Measurements from ENCODE around the gene GPNMB. TPM values are rescaled to one million over a fixed set of nuclear protein-coding genes. Genes with fewer than 3 reads are reported as not detected.

Gene GPNMB
- total RNA-seq, 1 experiment from 2014 or later = 1.2 TPM

- no peak for DNase-seq
- no peak overlapping the region for H3K18ac ChIP-seq (ENCODE audit: insufficient read length, low read depth, low read length)
- Mint-ChIP-seq H3K27me3 (ENCODE audit: low read depth) (peaks cover 2% of the 10 kb centered on the region; the same call in 1 of the 2 replicates), H3K27ac (no peak overlapping the region), H3K4me1 (peaks cover 0 to 4% of the 10 kb centered on the region in 2 experiments; a peak in 1 of 4 replicates), H3K4me3 (no peak overlapping the region), H3K9me3 (no peaks in the 10 kb centered on the region), H3K36me3 (ENCODE audit: insufficient read depth in 1 of 3, low read depth in 3 of 3) (no peaks in the 10 kb centered on the region)
- no peak overlapping the region for H2BK12ac ChIP-seq (ENCODE audit: insufficient read length, low read depth, low read length)
- H3K56ac ChIP-seq (ENCODE audit: insufficient read length, low read depth, low read length) = no peak overlapping the region
- no peak overlapping the region for H3K14ac ChIP-seq (ENCODE audit: insufficient read depth, low read length)
- no peak overlapping the region for H2BK120ac ChIP-seq (ENCODE audit: low read depth, low read length, poor library complexity, severe bottlenecking)
- no peak overlapping the region for H3K4ac ChIP-seq (ENCODE audit: low read depth, low read length)
- H4K5ac ChIP-seq (ENCODE audit: insufficient read length, low read depth, low read length) = no peak overlapping the region
- H3K4me1 ChIP-seq (ENCODE audit: insufficient read depth, low read length) = no peaks in the 10 kb centered on the region
- H3K9me3 ChIP-seq (ENCODE audit: control insufficient read depth, low read depth, low read length) = no peaks in the 10 kb centered on the region
- no peak overlapping the region for H2AK5ac ChIP-seq (ENCODE audit: insufficient read length, low read length)
- no peaks in the 10 kb centered on the region for H3K79me1 ChIP-seq (ENCODE audit: insufficient read depth, low read depth, low read length, poor library complexity, severe bottlenecking)
- no CpG with 5 or more reads among the region's 2 CpGs for WGBS (ENCODE audit: extremely low coverage, insufficient read length, low lambda C conversion rate)
- H3K9ac ChIP-seq (ENCODE audit: extremely low read depth, insufficient read length, low read length) = no peak overlapping the region
- H3K27ac ChIP-seq (ENCODE audit: insufficient read length, low read depth, low read length) = no peak overlapping the region
- no peaks in the 10 kb centered on the region for H3K27me3 ChIP-seq (ENCODE audit: insufficient read depth, low read length)
- no peaks in the 10 kb centered on the region for H3K79me2 ChIP-seq (ENCODE audit: insufficient read depth, low read length)
- H2AFZ ChIP-seq (ENCODE audit: low read length) = no peak overlapping the region
- H4K20me1 ChIP-seq (ENCODE audit: control insufficient read depth, insufficient read depth, insufficient read length) = no peaks in the 10 kb centered on the region
- H3K4me2 ChIP-seq (ENCODE audit: insufficient read depth, insufficient read length, low read length) = no peak overlapping the region
- no peak overlapping the region for H4K8ac ChIP-seq (replicated peaks; ENCODE audit: insufficient read length, low read depth, low read length)
- no peak overlapping the region for H2BK5ac ChIP-seq (ENCODE audit: insufficient read length, low read length)
- H3K23me2 ChIP-seq (ENCODE audit: insufficient read length, low read depth, low read length, poor library complexity, severe bottlenecking) = no peaks in the 10 kb centered on the region
- TF ChIP-seq CTCF (conservative IDR thresholded peaks at IDR 0.05) = no peak
- no peak overlapping the region for H2BK15ac ChIP-seq (ENCODE audit: low read depth, low read length)
- H3K23ac ChIP-seq (ENCODE audit: insufficient read length, low read depth, low read length) = no peak overlapping the region
- H4K91ac ChIP-seq (ENCODE audit: insufficient read length, low read depth, low read length) = no peak overlapping the region
- H3T11ph ChIP-seq (ENCODE audit: low read length) = no peak overlapping the region
- no peak overlapping the region for H2BK20ac ChIP-seq (ENCODE audit: low read depth, low read length, poor library complexity, severe bottlenecking)
Observed at GRCh38 chr7:23267357-23267756, 20.8 kb downstream of the GPNMB start.
